Measurements from ENCODE around the gene TYRO3. TPM values are rescaled to one million over a fixed set of nuclear protein-coding genes. Genes with fewer than 3 reads are reported as not detected.
A peak's percentile ranks its signal among the peaks of the same experiment; 100 is the strongest.

TYRO3 gene
- 10 to 100 TPM; 11.8 to 33.2 (median 15.7) TPM for total RNA-seq

DNA sequence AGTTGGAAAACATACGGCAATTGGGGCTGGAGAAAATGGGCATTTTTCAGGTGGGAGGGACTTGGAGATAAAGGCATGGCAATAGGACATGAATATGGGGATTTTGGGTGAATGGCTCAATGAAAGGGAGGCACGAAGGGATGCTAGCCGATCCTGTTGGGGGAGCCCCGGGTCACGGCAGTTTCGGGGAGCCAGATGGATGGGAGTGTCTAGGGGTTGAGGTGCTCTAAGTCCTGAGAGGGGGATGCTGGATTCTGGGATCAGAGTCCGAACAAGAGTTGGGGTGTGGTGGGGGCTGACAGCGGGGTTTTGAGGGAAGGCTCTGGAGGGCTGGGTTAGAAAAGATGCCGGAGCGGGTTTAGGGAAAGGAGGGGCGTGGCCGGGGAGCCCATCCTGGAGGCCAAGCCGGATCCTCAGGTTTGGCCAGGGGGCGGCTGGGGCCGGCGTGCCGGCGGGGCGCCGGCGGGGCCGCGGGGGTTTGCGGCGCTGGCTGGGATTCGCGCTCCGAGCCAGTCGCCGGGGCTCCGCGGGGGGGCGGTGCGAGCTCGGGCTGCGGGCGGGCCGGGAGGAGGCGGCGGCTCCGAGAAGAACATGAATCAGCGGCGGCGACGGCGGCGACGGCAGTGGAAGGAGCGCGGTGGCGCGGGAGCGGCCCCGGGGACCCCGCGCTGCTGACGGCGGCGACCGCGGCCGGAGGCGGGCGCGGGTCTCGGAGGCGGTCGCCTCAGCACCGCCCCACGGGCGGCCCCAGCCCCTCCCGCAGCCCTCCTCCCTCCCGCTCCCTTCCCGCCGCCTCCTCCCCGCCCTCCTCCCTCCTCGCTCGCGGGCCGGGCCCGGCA is at the start of gene TYRO3:
Gene TYRO3, plus strand, starts transcription at position 813 of the 839 bp plus-strand sequence. CDS start 46 bp downstream, outside the sequence.
- Histone ChIP-seq H3K27ac (peak within 1 kb of the TSS; percentile 11 to 64), H3K4me3 (peak within 1 kb of the TSS; percentile 58 to 97 (median 65)), H3K4me1 (replicated peaks in 1 of 2) (peaks cover 24 to 29% of the 10 kb centered on the region in 2 donors)
- WGBS, 10 experiments = 0 to 3% (median 1%) methylated on average over 1 to 6 of the region's 81 CpGs; no CpG with 5 or more reads in 6 of the 10 experiments
- ATAC-seq (replicated peaks in 6 of 8) = peak; percentile 53 to 73 (median 60)
- in situ Hi-C loops (cut with MboI; ENCODE audit: low pct_unique_long_range_greater_than_20kb in 2 of 9, low sequenced_read_pairs in 9 of 9, unreplicated experiment in 9 of 9) = loop anchor here in 6 of 9 experiments (10.0 to 25.0 kb wide), 3 partner anchors 229 to 256 kb away; no protein-coding TSS in a partner anchor

- no peak overlapping the region for H3K27ac ChIP-seq
- peak in 1 of 8 experiments; percentile 4 for ATAC-seq (replicated peaks in 6 of 8)
- no peak overlapping the region for H3K4me3 ChIP-seq
- in situ Hi-C loops (cut with MboI; ENCODE audit: low pct_unique_long_range_greater_than_20kb in 2 of 9, low sequenced_read_pairs in 9 of 9, unreplicated experiment in 9 of 9) = no loop called here
- H3K4me1 ChIP-seq (replicated peaks in 1 of 2) = peaks cover 10 to 11% of the 10 kb centered on the region in 2 donors
- WGBS, 10 experiments = 33 to 88% (median 60%) methylated on average over 1 to 6 of the region's 7 CpGs; no CpG with 5 or more reads in 2 of the 10 experiments
These were observed 48.3 kb upstream of the TYRO3 start for GRCh38 chr15:41510728-41511127.

GRCh38 chr15:41511331-41511898 is 47.6 kb upstream of the TYRO3 start:
- peak overlapping the region in 1 of 5 donors; percentile 5 for H3K4me3 ChIP-seq
- H3K27ac ChIP-seq = no peak overlapping the region
- no CpG with 5 or more reads among the region's 56 CpGs for WGBS, 10 experiments
- in situ Hi-C loops (cut with MboI; ENCODE audit: low pct_unique_long_range_greater_than_20kb in 2 of 9, low sequenced_read_pairs in 9 of 9, unreplicated experiment in 9 of 9) = no loop called here
- peak in 5 of 8 experiments; percentile 19 to 67 (median 50) for ATAC-seq (replicated peaks in 6 of 8)
- H3K4me1 ChIP-seq (replicated peaks in 1 of 2) = peaks cover 10 to 11% of the 10 kb centered on the region in 2 donors

DNA sequence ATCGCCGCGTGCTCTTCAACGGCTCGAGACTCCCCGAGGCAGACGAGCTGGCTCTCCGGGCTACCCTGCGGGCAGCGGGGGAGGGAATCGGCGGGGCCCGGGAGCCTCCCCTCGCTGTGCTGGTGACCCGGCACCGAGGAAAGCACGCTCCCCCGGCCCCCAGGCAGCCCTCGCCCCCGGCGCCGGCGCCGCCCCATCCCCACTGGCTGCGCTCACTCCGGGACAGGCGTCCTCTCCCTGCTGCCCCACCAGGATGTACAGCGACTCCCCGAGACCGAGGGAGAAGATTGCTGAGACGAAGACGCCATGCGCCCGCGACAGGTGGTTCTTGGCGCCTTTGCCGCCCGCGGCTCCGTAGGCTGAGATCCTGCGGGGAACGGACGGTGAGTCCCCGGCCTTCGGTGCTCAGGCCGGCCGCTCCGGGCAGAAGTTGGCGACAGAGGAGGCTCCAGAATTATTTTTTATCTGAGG is 47.1 kb upstream of the TYRO3 start:
- Histone ChIP-seq H3K27ac (no peak overlapping the region), H3K4me3 (peak overlapping the region in 2 of 5 donors; percentile 5 to 16), H3K4me1 (replicated peaks in 1 of 2) (peaks cover 10 to 11% of the 10 kb centered on the region in 2 donors)
- WGBS, 10 experiments = 0 to 7% (median 0%) methylated on average over 2 to 3 of the region's 49 CpGs; no CpG with 5 or more reads in 7 of the 10 experiments
- peak in 5 of 8 experiments; percentile 26 to 60 (median 49) for ATAC-seq (replicated peaks in 6 of 8)
- in situ Hi-C loops (cut with MboI; ENCODE audit: low pct_unique_long_range_greater_than_20kb in 2 of 9, low sequenced_read_pairs in 9 of 9, unreplicated experiment in 9 of 9) = no loop called here

DNA sequence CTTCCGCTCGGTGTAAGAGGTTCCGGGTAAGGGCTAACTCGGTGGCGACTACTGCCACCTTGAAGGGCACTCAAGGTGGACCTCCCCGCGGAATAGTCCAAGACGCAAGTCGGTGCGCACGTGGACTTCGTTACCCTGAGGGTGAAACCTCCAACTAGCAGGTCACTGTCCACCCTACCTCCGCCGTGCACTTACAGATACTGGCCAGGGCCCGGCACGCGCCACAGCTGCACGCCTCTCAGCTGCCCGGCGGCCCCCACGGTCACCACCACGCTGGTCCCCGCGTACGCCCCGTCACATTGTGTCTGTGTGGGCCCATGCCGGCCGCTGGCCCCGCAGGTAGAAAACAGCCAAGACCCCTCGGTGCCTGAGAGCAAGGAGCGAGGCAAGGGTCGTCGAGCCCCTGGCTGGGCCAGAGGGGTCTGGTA is 46.5 kb upstream of the TYRO3 start:
- 6 to 30% (median 7%) methylated on average over 2 to 13 of the region's 33 CpGs; no CpG with 5 or more reads in 6 of the 10 experiments for WGBS, 10 experiments
- Histone ChIP-seq H3K27ac (no peak overlapping the region), H3K4me1 (replicated peaks in 1 of 2) (peaks cover 10 to 11% of the 10 kb centered on the region in 2 donors), H3K4me3 (no peak overlapping the region)
- peak in 3 of 8 experiments; percentile 3 to 11 (median 10) for ATAC-seq (replicated peaks in 6 of 8)
- in situ Hi-C loops (cut with MboI; ENCODE audit: low pct_unique_long_range_greater_than_20kb in 2 of 9, low sequenced_read_pairs in 9 of 9, unreplicated experiment in 9 of 9) = no loop called here

DNA sequence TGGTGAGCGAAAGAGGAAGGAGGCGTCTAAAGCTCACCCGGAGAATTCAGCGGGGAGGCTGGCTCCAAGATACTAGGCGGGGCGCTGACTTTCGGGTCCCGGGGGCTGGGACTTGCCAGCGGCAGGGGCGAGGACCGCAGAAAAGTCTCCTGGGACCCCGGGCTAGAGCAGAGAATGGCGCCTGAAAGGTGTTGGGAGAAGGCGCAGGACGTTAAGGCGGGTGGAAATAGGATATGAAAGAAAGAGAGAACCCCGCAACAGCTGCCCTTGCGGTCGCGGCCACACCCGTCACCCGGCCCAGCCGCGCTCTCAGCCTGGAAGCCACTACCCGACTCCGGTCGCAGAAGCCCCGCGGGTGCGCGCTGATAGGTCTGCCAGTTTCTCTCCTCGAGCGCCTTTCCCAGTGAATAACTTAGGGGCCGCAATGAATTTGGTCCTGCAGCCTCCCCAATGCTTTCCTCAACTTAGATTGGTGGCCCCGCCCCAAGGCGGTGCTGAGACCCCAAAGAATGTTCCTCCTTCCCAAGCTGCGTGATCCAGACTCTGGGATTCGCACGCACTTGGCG is 46.0 kb upstream of the TYRO3 start:
- WGBS, 10 experiments = 0 to 8% (median 6%) methylated on average over 1 to 16 of the region's 40 CpGs; no CpG with 5 or more reads in 7 of the 10 experiments
- in situ Hi-C loops (cut with MboI; ENCODE audit: low pct_unique_long_range_greater_than_20kb in 2 of 9, low sequenced_read_pairs in 9 of 9, unreplicated experiment in 9 of 9) = no loop called here
- ATAC-seq (replicated peaks in 6 of 8) = peak; percentile 24 to 64 (median 50)
- peaks cover 10 to 11% of the 10 kb centered on the region in 2 donors for H3K4me1 ChIP-seq (replicated peaks in 1 of 2)
- peak overlapping the region in 1 of 5 donors; percentile 5 for H3K4me3 ChIP-seq
- H3K27ac ChIP-seq = no peak overlapping the region

DNA sequence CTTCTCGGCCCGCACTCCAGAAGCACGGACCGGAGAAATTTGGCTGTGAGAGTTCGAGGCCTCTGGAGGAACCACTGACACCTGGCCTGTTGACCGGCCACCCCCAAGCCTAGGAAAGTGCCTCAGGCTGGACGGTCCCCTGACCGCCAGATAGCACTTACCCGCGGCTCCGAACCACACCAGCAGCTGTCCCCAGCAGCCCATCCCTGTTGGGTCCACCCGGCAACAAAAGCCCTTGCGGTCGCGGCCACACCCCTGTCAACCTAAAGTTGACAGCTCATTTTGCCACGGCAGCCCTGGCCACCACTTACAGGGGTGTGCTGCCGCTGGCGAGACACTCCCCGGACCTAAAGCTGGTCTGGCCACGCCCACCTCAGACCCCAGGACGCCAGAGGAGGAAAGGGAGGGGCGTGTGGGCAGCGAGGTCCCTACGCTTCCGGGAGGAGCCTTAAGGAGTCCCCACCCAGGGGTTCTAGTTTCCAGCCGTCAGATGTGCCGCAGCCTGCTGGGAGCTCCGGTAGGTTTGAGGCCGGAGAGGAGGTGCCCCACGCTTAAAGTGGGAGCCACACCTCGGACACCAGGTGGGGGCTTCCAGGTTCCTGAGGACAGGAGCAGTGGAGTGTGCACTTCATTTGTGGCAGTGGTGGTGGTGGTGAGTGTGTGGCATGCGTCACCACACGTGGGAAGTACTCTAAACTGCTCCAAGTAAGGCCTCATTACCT is 45.3 kb upstream of the TYRO3 start, which contains the start of gene LTK:
Gene LTK, minus strand, starts transcription at position 322 of the 722 bp plus-strand sequence. Its CDS starts 118 bp downstream, at position 204.
- peaks cover 10 to 11% of the 10 kb centered on the region in 2 donors for H3K4me1 ChIP-seq (replicated peaks in 1 of 2)
- peak; percentile 31 to 78 (median 46) for ATAC-seq (replicated peaks in 6 of 8)
- in situ Hi-C loops (cut with MboI; ENCODE audit: low pct_unique_long_range_greater_than_20kb in 2 of 9, low sequenced_read_pairs in 9 of 9, unreplicated experiment in 9 of 9) = no loop called here
- H3K27ac ChIP-seq = no peak within 1 kb of the TSS
- 0 to 27% (median 10%) methylated on average over 1 to 8 of the region's 33 CpGs; no CpG with 5 or more reads in 5 of the 10 experiments for WGBS, 10 experiments
- peak within 1 kb of the TSS in 1 of 5 donors; percentile 5 for H3K4me3 ChIP-seq

DNA sequence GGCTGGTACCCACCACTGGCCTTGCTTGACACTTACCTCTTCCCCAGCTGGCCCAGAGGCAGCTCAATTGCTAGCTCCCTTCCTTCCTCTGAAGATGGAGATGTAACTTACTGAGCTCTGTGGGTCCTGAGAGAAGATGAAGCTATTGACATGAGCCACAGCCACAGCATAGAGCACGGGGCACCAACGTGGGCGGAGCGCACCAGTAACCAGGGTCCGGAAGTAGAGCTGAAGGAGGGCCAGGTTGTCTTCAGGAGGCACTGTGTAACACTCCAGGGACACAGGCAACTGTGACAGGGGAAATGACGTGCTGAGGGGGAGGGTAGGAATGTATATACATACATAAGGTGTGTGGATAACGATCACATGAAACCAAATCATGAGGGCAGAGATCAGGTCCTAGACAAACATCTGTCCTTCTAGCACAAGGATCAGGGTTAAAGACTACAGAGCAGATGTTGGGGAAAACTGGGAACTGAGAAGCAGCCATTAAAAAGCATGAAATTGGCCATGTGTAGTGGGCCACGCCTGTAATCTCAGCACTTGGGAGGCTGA is 41.0 kb upstream of the TYRO3 start:
- in situ Hi-C loops (cut with MboI; ENCODE audit: low pct_unique_long_range_greater_than_20kb in 2 of 9, low sequenced_read_pairs in 9 of 9, unreplicated experiment in 9 of 9) = no loop called here
- 80 to 95% (median 94%) methylated on average over 1 to 7 of the region's 8 CpGs; no CpG with 5 or more reads in 5 of the 10 experiments for WGBS, 10 experiments
- peaks cover 0 to 4% of the 10 kb centered on the region in 2 donors for H3K4me1 ChIP-seq (replicated peaks in 1 of 2)
- no peak for ATAC-seq (replicated peaks in 6 of 8)
- H3K27ac ChIP-seq = no peak overlapping the region
- no peak overlapping the region for H3K4me3 ChIP-seq

DNA sequence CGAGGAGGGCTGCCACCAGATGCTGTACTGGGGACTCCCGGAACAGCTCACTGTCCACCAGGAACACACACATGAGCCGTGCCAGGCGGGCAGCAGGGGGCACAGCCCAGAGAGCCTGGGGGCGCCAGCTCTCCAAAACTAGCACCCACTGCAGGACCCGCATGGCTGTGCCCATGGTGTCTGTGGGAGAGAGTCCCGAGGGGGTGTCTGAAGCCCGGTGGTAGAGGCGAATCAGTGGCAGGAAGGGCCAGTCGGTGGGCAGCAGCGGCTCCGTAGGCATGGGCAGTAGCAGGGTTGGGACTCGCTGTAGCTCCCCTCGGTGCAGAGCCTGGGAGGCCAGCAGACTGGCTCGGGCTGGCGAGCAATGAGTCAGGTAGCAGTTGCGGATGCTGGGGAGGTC is 38.4 kb upstream of the TYRO3 start:
- 97 to 100% methylated on average over 1 to 7 of the region's 17 CpGs; no CpG with 5 or more reads in 8 of the 10 experiments for WGBS, 10 experiments
- peak in 2 of 8 experiments; percentile 12 to 31 for ATAC-seq (replicated peaks in 6 of 8)
- no peak overlapping the region for H3K27ac ChIP-seq
- H3K4me3 ChIP-seq = no peak overlapping the region
- H3K4me1 ChIP-seq (replicated peaks in 1 of 2) = no peaks in the 10 kb centered on the region
- in situ Hi-C loops (cut with MboI; ENCODE audit: low pct_unique_long_range_greater_than_20kb in 2 of 9, low sequenced_read_pairs in 9 of 9, unreplicated experiment in 9 of 9) = no loop called here

DNA sequence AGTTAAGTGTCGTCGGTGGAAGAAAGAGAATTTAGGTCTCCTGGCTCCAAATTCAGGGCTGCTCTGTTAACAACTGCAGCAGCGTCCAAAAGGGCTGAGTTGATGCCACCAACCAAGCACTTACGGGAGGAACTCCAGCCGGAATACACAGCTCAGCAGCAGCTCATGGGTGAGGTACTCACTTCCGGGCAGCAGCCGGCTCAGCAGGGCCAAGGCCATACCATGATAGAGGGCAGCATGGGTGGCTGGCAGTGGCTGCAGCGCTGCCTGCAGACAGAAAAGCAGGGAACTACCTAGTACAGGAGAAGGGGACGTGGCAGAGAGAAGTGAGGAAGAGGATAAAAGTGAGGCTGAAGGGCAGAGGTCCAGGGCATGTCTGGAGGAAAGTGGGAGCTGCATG is 37.4 kb upstream of the TYRO3 start:
- 40 to 100% (median 83%) methylated on average over 1 to 7 of the region's 9 CpGs; no CpG with 5 or more reads in 2 of the 10 experiments for WGBS, 10 experiments
- Histone ChIP-seq H3K4me3 (no peak overlapping the region), H3K4me1 (replicated peaks in 1 of 2) (no peaks in the 10 kb centered on the region), H3K27ac (no peak overlapping the region)
- in situ Hi-C loops (cut with MboI; ENCODE audit: low pct_unique_long_range_greater_than_20kb in 2 of 9, low sequenced_read_pairs in 9 of 9, unreplicated experiment in 9 of 9) = no loop called here
- no peak for ATAC-seq (replicated peaks in 6 of 8)

DNA sequence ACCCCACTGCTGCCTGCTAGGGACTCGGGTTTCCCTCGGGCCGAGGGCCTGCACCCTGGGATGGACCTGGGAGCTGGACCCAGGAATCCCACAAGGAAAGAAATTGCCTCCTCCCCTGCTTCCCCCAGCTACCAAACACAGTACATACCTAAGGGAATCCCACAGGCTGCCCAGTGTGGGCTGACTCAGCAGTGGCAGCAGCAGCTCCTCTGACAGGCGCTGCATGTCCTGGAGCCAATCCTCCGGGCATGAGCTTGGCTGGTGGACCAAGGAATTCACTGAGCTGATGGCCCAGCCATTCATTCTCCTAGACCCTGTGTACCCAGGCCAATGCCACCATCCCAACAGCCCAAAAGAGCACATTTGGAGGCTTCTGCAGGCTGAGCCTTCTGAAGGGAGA is 35.9 kb upstream of the TYRO3 start:
- 89 to 100% (median 100%) methylated on average over 1 to 3 of the region's 5 CpGs; no CpG with 5 or more reads in 7 of the 10 experiments for WGBS, 10 experiments
- Histone ChIP-seq H3K4me1 (replicated peaks in 1 of 2) (no peaks in the 10 kb centered on the region), H3K27ac (no peak overlapping the region), H3K4me3 (no peak overlapping the region)
- ATAC-seq (replicated peaks in 6 of 8) = no peak
- in situ Hi-C loops (cut with MboI; ENCODE audit: low pct_unique_long_range_greater_than_20kb in 2 of 9, low sequenced_read_pairs in 9 of 9, unreplicated experiment in 9 of 9) = no loop called here
